H1 (cell line): ENCODE data around the gene RGS14. TPM values are rescaled to one million over a fixed set of nuclear protein-coding genes. Genes with fewer than 3 reads are reported as not detected.

Experiments
- FOSL1 ChIP-seq: IDR thresholded peaks from 2 replicates; pipeline ENCODE4 v1.6.1; 2011; ENCODE audit warnings: mild to moderate bottlenecking, low read depth, low read length, moderate library complexity; ENCODE audit not compliant: insufficient read depth
- GABPA ChIP-seq: IDR thresholded peaks from 2 replicates; pipeline ENCODE4 v1.6.1; 2011; ENCODE audit warnings: mild to moderate bottlenecking, low read length, moderate library complexity, borderline replicate concordance; ENCODE audit not compliant: insufficient read depth
- RXRA ChIP-seq: IDR thresholded peaks from 2 replicates; pipeline ENCODE4 v1.6.1; 2011; ENCODE audit warnings: low read depth, mild to moderate bottlenecking, low read length, moderate library complexity; ENCODE audit not compliant: insufficient read depth
- SIN3A ChIP-seq, 2 experiments: IDR thresholded peaks in 1 of 2; conservative IDR thresholded peaks in 1 of 2; 2 replicates each; pipeline ENCODE4 v1.6.1; 2011 to 2012; ENCODE audit warnings: low read length in 2 of 2, improper control_type of control experiment in 1 of 2, low read depth in 1 of 2, mild to moderate bottlenecking in 1 of 2
- polyA plus RNA-seq, 7 experiments: library from polyadenylated mRNA; depleted of rRNA in 3 of 7; stranded (reverse) in 5 of 7; unstranded in 2 of 7; fragments of >200 nt in 5 of 7; fragments of 200-250 nt in 2 of 7; gene quantifications; 1 replicate in 5 of 7; 2 replicates in 1 of 7; 4 replicates in 1 of 7; pipeline versions ENCODE4 v1.2.1 to v1.2.3, GENCODE V29; 2011 to 2013; ENCODE audit warnings: missing spikeins in 2 of 7, mixed read lengths in 2 of 7
- total RNA-seq: library from RNA; stranded (reverse); fragmentation: NEBNext Ultra II Directional; extraction: Animal tissue kit (Norgen Biotek cat#: 25700); gene quantifications from 2 replicates; pipeline ENCODE4 v1.2.1, GENCODE V29; 2021

The RGS14 gene
- total and polyA plus RNA-seq, 2 of the 8 experiments (the other 6 are each of a cell fraction or from before 2014, with no cell fraction given) = 24.4 to 46.1 TPM

DNA sequence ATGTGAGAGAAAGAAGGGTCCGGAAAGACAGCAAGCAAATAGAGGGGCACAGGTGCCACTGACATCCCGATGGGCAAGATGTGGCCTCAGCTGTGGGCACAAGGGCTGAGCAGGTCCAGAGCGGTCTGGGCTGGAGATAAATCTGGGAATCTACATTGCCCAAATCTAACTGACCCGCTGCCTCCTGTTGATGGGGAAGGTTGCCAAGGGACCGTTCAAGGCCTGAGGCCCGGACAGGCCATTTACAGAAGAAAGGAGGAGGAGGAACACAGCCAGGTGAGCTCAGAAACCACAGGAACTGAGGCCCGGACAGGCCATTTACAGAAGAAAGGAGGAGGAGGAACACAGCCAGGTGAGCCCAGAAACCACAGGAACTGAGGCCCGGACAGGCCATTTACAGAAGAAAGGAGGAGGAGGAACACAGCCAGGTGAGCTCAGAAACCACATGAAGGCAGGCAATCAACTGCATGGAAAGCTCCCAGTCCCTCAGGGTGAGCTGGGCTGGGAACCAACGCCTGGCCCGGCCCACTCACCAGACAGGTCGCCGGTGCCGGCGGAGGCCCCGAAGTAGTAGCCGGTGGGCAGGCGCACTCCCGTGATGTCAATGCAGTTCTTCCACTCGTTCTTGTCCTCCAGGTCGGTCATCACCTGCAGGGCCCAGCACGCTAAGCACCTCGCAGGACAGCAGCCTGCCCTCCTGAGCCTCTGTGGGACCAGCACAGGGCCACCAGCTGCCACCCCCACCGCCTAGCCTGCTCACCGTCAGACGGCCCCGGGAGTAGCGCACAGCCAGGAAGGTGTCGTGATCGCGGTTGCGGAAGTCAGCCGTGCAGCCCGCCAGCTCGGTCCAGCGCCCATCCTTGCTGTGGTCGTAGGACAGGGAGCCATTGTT lies 20.9 kb upstream of the RGS14 start (continued):
- no peak for TF ChIP-seq SIN3A (conservative IDR thresholded peaks at IDR 0.05 in 1 of 2, IDR thresholded peaks at IDR 0.05 in 1 of 2; ENCODE audit: low read depth in 1 of 2, low read length in 2 of 2)
- TF ChIP-seq RXRA = no peak
- TF ChIP-seq GABPA = no peak
- TF ChIP-seq FOSL1 = no peak
- TF ChIP-seq, all 59 proteins: peak for 0
